Mesothelial cell of epicardium (in vitro differentiated cells): ENCODE measurements around the gene ERCC6. TPM values are rescaled to one million over a fixed set of nuclear protein-coding genes. Genes with fewer than 3 reads are reported as not detected.

Experiments used
- DNase-seq, 2 experiments: peaks; one replicate each; pipeline ENCODE4 v3.0.0; 2021; ENCODE audit warnings: low spot score in 2 of 2; ENCODE audit not compliant: unreplicated experiment in 2 of 2
- H3K27ac Mint-ChIP-seq: 2 replicates; pipeline ENCODE4 v1.8.0; 2021; ENCODE audit warnings: mixed read lengths
- H3K27me3 Mint-ChIP-seq: 2 replicates; pipeline ENCODE4 v1.8.0; 2021; ENCODE audit warnings: low read depth, mixed read lengths
- H3K36me3 Mint-ChIP-seq: 2 replicates; pipeline ENCODE4 v1.8.0; 2021; ENCODE audit warnings: mixed read lengths
- H3K4me1 Mint-ChIP-seq: 2 replicates; pipeline ENCODE4 v1.8.0; 2021; ENCODE audit warnings: mixed read lengths
- H3K4me3 Mint-ChIP-seq: 2 replicates; pipeline ENCODE4 v1.8.0; 2021; ENCODE audit warnings: mild to moderate bottlenecking, moderate library complexity, mixed read lengths
- H3K9me3 Mint-ChIP-seq: 2 replicates; pipeline ENCODE4 v1.8.0; 2021; ENCODE audit warnings: mixed read lengths
- CTCF ChIP-seq: fragments of 200-600 bp; sonication (generic); IDR thresholded peaks from one replicate; pipeline ENCODE4 v1.5.0; 2021; ENCODE audit warnings: antibody characterized with exemption; ENCODE audit not compliant: unreplicated experiment
- total RNA-seq: library from RNA; stranded (reverse); gene quantifications from 3 replicates; pipeline ENCODE4 v1.2.1, GENCODE V29; 2021

The ERCC6 gene
- 32.4 to 37.4 TPM (median 35.4 TPM) in 3 replicates for total RNA-seq

- DNase-seq = peak; percentile 98
- Mint-ChIP-seq H3K27me3 (peaks cover 1% of the 10 kb centered on the region), H3K27ac (peak within 1 kb of the TSS; percentile 97), H3K36me3 (no peaks in the 10 kb centered on the region), H3K4me1 (peaks cover 21% of the 10 kb centered on the region), H3K4me3 (peak within 1 kb of the TSS; percentile 88), H3K9me3 (peaks cover under 1% of the 10 kb centered on the region)
- no peak for TF ChIP-seq CTCF
These were observed at the start of gene ERCC6 for GRCh38 chr10:49538381-49539319. Gene ERCC6, minus strand, starts transcription at chr10:49539121.

GRCh38 chr10:49587981-49588380 is 49.1 kb upstream of the ERCC6 start:
- Mint-ChIP-seq H3K4me3 (no peak overlapping the region), H3K27ac (no peak overlapping the region), H3K36me3 (no peaks in the 10 kb centered on the region), H3K4me1 (peaks cover 1% of the 10 kb centered on the region), H3K27me3 (peaks cover 14% of the 10 kb centered on the region), H3K9me3 (no peaks in the 10 kb centered on the region)
- TF ChIP-seq CTCF = no peak
- no peak for DNase-seq

GRCh38 chr10:49585387-49585786 is 46.5 kb upstream of the ERCC6 start:
- H3K36me3 Mint-ChIP-seq = no peaks in the 10 kb centered on the region
- no peak for TF ChIP-seq CTCF
- DNase-seq = no peak
- peaks cover 1% of the 10 kb centered on the region for H3K4me1 Mint-ChIP-seq
- no peak overlapping the region for H3K4me3 Mint-ChIP-seq
- peaks cover 7% of the 10 kb centered on the region for H3K27me3 Mint-ChIP-seq
- H3K27ac Mint-ChIP-seq = no peak overlapping the region
- H3K9me3 Mint-ChIP-seq = peaks cover 3% of the 10 kb centered on the region

- DNase-seq = no peak
- no peaks in the 10 kb centered on the region for H3K27me3 Mint-ChIP-seq
These were observed 40.7 kb upstream of the ERCC6 start for GRCh38 chr10:49579621-49580020.

GRCh38 chr10:49578392-49578791 is 39.5 kb upstream of the ERCC6 start:
- no peak for DNase-seq
- no peak for TF ChIP-seq CTCF
- Mint-ChIP-seq H3K9me3 (peaks cover 22% of the 10 kb centered on the region), H3K4me1 (peaks cover 7% of the 10 kb centered on the region), H3K4me3 (no peak overlapping the region), H3K36me3 (no peaks in the 10 kb centered on the region), H3K27ac (no peak overlapping the region), H3K27me3 (no peaks in the 10 kb centered on the region)

More at GRCh38 chr10:49579621-49580020, 40.7 kb upstream of the ERCC6 start:
- Mint-ChIP-seq H3K9me3 (peaks cover 22% of the 10 kb centered on the region), H3K4me3 (no peak overlapping the region), H3K36me3 (no peaks in the 10 kb centered on the region), H3K27ac (peak overlapping the region; percentile 41), H3K4me1 (peaks cover 7% of the 10 kb centered on the region)
- TF ChIP-seq CTCF = no peak
